C4-2B (cell line): ENCODE measurements around the gene SH3PXD2B.

ENCODE experiments used
- ZFX ChIP-seq: fragments of 450-650 bp; IDR thresholded peaks from 2 replicates; pipeline ENCODE4 v1.6.1; 2017
- TF ChIP-seq, protein P1 (sequence below): fragments of 450-650 bp; conservative IDR thresholded peaks from 2 replicates; pipeline ENCODE4 v1.5.1; 2017; ENCODE audit warnings: mild to moderate bottlenecking

- TF ChIP-seq, protein P1, sequence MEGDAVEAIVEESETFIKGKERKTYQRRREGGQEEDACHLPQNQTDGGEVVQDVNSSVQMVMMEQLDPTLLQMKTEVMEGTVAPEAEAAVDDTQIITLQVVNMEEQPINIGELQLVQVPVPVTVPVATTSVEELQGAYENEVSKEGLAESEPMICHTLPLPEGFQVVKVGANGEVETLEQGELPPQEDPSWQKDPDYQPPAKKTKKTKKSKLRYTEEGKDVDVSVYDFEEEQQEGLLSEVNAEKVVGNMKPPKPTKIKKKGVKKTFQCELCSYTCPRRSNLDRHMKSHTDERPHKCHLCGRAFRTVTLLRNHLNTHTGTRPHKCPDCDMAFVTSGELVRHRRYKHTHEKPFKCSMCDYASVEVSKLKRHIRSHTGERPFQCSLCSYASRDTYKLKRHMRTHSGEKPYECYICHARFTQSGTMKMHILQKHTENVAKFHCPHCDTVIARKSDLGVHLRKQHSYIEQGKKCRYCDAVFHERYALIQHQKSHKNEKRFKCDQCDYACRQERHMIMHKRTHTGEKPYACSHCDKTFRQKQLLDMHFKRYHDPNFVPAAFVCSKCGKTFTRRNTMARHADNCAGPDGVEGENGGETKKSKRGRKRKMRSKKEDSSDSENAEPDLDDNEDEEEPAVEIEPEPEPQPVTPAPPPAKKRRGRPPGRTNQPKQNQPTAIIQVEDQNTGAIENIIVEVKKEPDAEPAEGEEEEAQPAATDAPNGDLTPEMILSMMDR = no peak
- no peak for TF ChIP-seq ZFX
These were observed 30.2 kb downstream of the SH3PXD2B start for GRCh38 chr5:172424111-172424490.
